Measurements from ENCODE around the gene DNAJB13.

- TF ChIP-seq CTCF (IDR thresholded peaks at IDR 0.05; ENCODE audit: insufficient read depth, low read depth, low read length) (no peak), EZH2 (IDR thresholded peaks at IDR 0.05; ENCODE audit: insufficient read depth, low read length) (no peak)
Measured at GRCh38 chr11:74001822-74002286, 51.0 kb downstream of the DNAJB13 start.
